GM23338 (cell line): ENCODE data around the gene APOL6. TPM values are rescaled to one million over a fixed set of nuclear protein-coding genes. Genes with fewer than 3 reads are reported as not detected.

Source experiments
- ATAC-seq: fragments of 200-7000 bp; cut with Tn5 transposase; 3 replicates; pipeline ENCODE4 v1.9.1; 2020
- DNase-seq: peaks from one replicate; pipeline ENCODE4 v3.0.0-alpha.2; 2015; ENCODE audit warnings: low spot score
- H2AFZ ChIP-seq: fragments of 200-600 bp; sonication (generic); 2 replicates; pipeline ENCODE4 v1.8.0; 2016; ENCODE audit warnings: antibody characterized with exemption, mild to moderate bottlenecking, moderate library complexity
- H3F3A ChIP-seq: fragments of 200-600 bp; sonication (generic); replicated peaks from 2 replicates; pipeline ENCODE4 v1.8.0; 2017; ENCODE audit warnings: antibody characterized with exemption, mixed run types, low read depth
- H3K27ac ChIP-seq: fragments of 200-600 bp; sonication (generic); 2 replicates; pipeline ENCODE4 v1.6.1; 2016; ENCODE audit warnings: low read depth
- H3K27me3 ChIP-seq: fragments of 200-600 bp; sonication (generic); 2 replicates; pipeline ENCODE4 v1.8.0; 2016; ENCODE audit warnings: mild to moderate bottlenecking, mixed run types, moderate library complexity; ENCODE audit not compliant: insufficient read depth
- H3K36me3 ChIP-seq: fragments of 200-600 bp; sonication (generic); 2 replicates; pipeline ENCODE4 v1.8.0; 2016; ENCODE audit warnings: mild to moderate bottlenecking; ENCODE audit not compliant: insufficient read depth
- H3K4me1 ChIP-seq: fragments of 200-600 bp; sonication (generic); 2 replicates; pipeline ENCODE4 v1.8.0; 2016; ENCODE audit warnings: mild to moderate bottlenecking, moderate library complexity; ENCODE audit not compliant: insufficient read depth
- H3K4me2 ChIP-seq: fragments of 200-600 bp; sonication (generic); 2 replicates; pipeline ENCODE4 v1.7.1; 2017; ENCODE audit warnings: mixed run types
- H3K4me3 ChIP-seq: fragments of 200-600 bp; sonication (generic); 2 replicates; pipeline ENCODE4 v1.6.1; 2016; ENCODE audit warnings: mixed run types
- H3K79me2 ChIP-seq: fragments of 200-600 bp; sonication (generic); replicated peaks from 2 replicates; pipeline ENCODE4 v1.8.0; 2017; ENCODE audit warnings: mild to moderate bottlenecking; ENCODE audit not compliant: insufficient read depth
- H3K9me2 ChIP-seq: fragments of 200-600 bp; sonication (generic); 2 replicates; pipeline ENCODE4 v1.8.0; 2017; ENCODE audit not compliant: insufficient read depth
- H4K20me1 ChIP-seq: fragments of 200-600 bp; sonication (generic); replicated peaks from 2 replicates; pipeline ENCODE4 v1.8.0; 2017; ENCODE audit warnings: mild to moderate bottlenecking; ENCODE audit not compliant: insufficient read depth
- H3K27ac Mint-ChIP-seq: 2 replicates; pipeline ENCODE4 v1.8.0; 2020; ENCODE audit warnings: inconsistent platforms, mild to moderate bottlenecking, moderate library complexity, mixed read lengths
- H3K27me3 Mint-ChIP-seq: 3 replicates; pipeline ENCODE4 v1.8.0; 2022; ENCODE audit warnings: low read depth, mild to moderate bottlenecking, moderate library complexity, mixed read lengths, inconsistent platforms; ENCODE audit not compliant: insufficient read depth, poor library complexity
- H3K36me3 Mint-ChIP-seq: 3 replicates; pipeline ENCODE4 v1.8.0; 2021; ENCODE audit warnings: low read depth, mild to moderate bottlenecking, inconsistent platforms, moderate library complexity, mixed read lengths
- H3K4me1 Mint-ChIP-seq: 3 replicates; pipeline ENCODE4 v1.8.0; 2020; ENCODE audit warnings: mild to moderate bottlenecking, inconsistent platforms, mixed read lengths
- H3K4me3 Mint-ChIP-seq: 3 replicates; pipeline ENCODE4 v1.8.0; 2021; ENCODE audit warnings: moderate library complexity, mild to moderate bottlenecking, inconsistent platforms, mixed read lengths
- H3K9me3 Mint-ChIP-seq: 3 replicates; pipeline ENCODE4 v1.8.0; 2020; ENCODE audit warnings: moderate library complexity, mild to moderate bottlenecking, inconsistent platforms, mixed read lengths
- CREB1 ChIP-seq: fragments of 250-450 bp; sonication (Bioruptor Pico); IDR thresholded peaks from 2 replicates; pipeline ENCODE4 v1.5.0; 2020; ENCODE audit warnings: low read depth, mild to moderate bottlenecking, moderate library complexity
- CTCF ChIP-seq, 2 experiments: fragments of 200-600 bp in 1 of 2; sonication (generic) in 1 of 2; conservative IDR thresholded peaks; 2 replicates each; pipeline versions ENCODE4 v1.5.1 to v1.6.1; 2016 to 2017; ENCODE audit warnings: antibody characterized with exemption in 2 of 2, low read depth in 2 of 2, mild to moderate bottlenecking in 2 of 2, moderate library complexity in 1 of 2
- ETS1 ChIP-seq: IDR thresholded peaks from 2 replicates; pipeline ENCODE4 v1.6.1; 2016; ENCODE audit warnings: antibody characterized with exemption
- EZH2 ChIP-seq: fragments of 200-600 bp; sonication (generic); IDR thresholded peaks from one replicate; pipeline ENCODE4 v1.8.0; 2017; ENCODE audit warnings: antibody characterized with exemption, mild to moderate bottlenecking, low read depth; ENCODE audit not compliant: unreplicated experiment
- JUNB ChIP-seq: IDR thresholded peaks from one replicate; pipeline ENCODE4 v1.6.1; 2016; ENCODE audit warnings: antibody characterized with exemption; ENCODE audit not compliant: unreplicated experiment
- NANOG ChIP-seq: IDR thresholded peaks from 2 replicates; pipeline ENCODE4 v1.6.1; 2016; ENCODE audit warnings: antibody characterized with exemption, borderline replicate concordance
- POLR2AphosphoS5 ChIP-seq: IDR thresholded peaks from 2 replicates; pipeline ENCODE4 v1.6.1; 2016; ENCODE audit warnings: antibody characterized with exemption, low read depth
- ZNF114 ChIP-seq: fragments of 250-450 bp; sonication (Bioruptor Pico); IDR thresholded peaks from 2 replicates; pipeline ENCODE4 v1.5.0; 2020; ENCODE audit warnings: mild to moderate bottlenecking, moderate library complexity
- ZNF331 ChIP-seq: fragments of 250-450 bp; sonication (Bioruptor Pico); IDR thresholded peaks from 2 replicates; pipeline ENCODE4 v1.5.0; 2020; ENCODE audit warnings: low read depth, mild to moderate bottlenecking, moderate library complexity
- ZNF462 ChIP-seq: fragments of 250-450 bp; sonication (Bioruptor Pico); IDR thresholded peaks from 2 replicates; pipeline ENCODE4 v1.5.0; 2020; ENCODE audit warnings: mild to moderate bottlenecking, moderate library complexity
- polyA plus RNA-seq: library from polyadenylated mRNA; unstranded; fragments of >200 nt; fragmentation: Nextera tagmentation; extraction: Ambion mirVana; gene quantifications from 2 replicates; pipeline ENCODE4 v1.2.1, GENCODE V29; 2016
- total RNA-seq: library from RNA; depleted of rRNA; stranded (reverse); fragments of >200 nt; shearing (Covaris generic); gene quantifications from 2 replicates; pipeline ENCODE4 v1.2.3, GENCODE V29; 2014

APOL6 gene
- total and polyA plus RNA-seq, 2 experiments from 2014 or later, result 0.10 to 0.14 TPM

GRCh38 chr22:35684732-35685131 is 36.5 kb downstream of the APOL6 start:
- peaks cover 10% of the 10 kb centered on the region for H3K36me3 Mint-ChIP-seq
- H3K4me1 Mint-ChIP-seq, result no peaks in the 10 kb centered on the region
- Histone ChIP-seq H3K4me2 (no peak overlapping the region), H3K4me1 (no peaks in the 10 kb centered on the region), H3K36me3 (peaks cover 6% of the 10 kb centered on the region; the same call in 1 of the 2 replicates), H3K27ac (no peak overlapping the region), H3K9me2 (no peaks in the 10 kb centered on the region), H2AFZ (no peak overlapping the region), H3K79me2 (no peaks in the 10 kb centered on the region), H3K4me3 (no peak overlapping the region), H4K20me1 (no peaks in the 10 kb centered on the region), H3K27me3 (no peaks in the 10 kb centered on the region), H3F3A (no peaks in the 10 kb centered on the region)
- H3K27ac Mint-ChIP-seq, result no peak overlapping the region
- peaks cover 19% of the 10 kb centered on the region for H3K9me3 Mint-ChIP-seq
- TF ChIP-seq ZNF462 (CRISPR knock-in tag), result no peak
- no peak for TF ChIP-seq ZNF114 (CRISPR knock-in tag)
- TF ChIP-seq JUNB, result no peak
- TF ChIP-seq EZH2, result no peak
- ATAC-seq (no peak), DNase-seq (no peak)
- peaks cover 3% of the 10 kb centered on the region for H3K27me3 Mint-ChIP-seq
- no peak overlapping the region for H3K4me3 Mint-ChIP-seq

- Mint-ChIP-seq H3K4me3 (no peak overlapping the region), H3K27me3 (peaks cover 3% of the 10 kb centered on the region), H3K27ac (no peak overlapping the region), H3K36me3 (peaks cover 10% of the 10 kb centered on the region), H3K4me1 (no peaks in the 10 kb centered on the region), H3K9me3 (peaks cover 17% of the 10 kb centered on the region)
- H4K20me1 ChIP-seq, result no peaks in the 10 kb centered on the region
- no peak overlapping the region for H3K4me3 ChIP-seq
- ATAC-seq, result no peak
- H3K4me1 ChIP-seq, result no peaks in the 10 kb centered on the region
- H3K9me2 ChIP-seq, result no peaks in the 10 kb centered on the region
- H3F3A ChIP-seq, result no peaks in the 10 kb centered on the region
- no peaks in the 10 kb centered on the region for H3K27me3 ChIP-seq
- H3K79me2 ChIP-seq, result no peaks in the 10 kb centered on the region
- H2AFZ ChIP-seq, result peak overlapping the region; percentile 43; the same call in 1 of the 2 replicates
- H3K4me2 ChIP-seq, result no peak overlapping the region
- H3K27ac ChIP-seq, result no peak overlapping the region
- peaks cover 6% of the 10 kb centered on the region; the same call in 1 of the 2 replicates for H3K36me3 ChIP-seq
- DNase-seq, result no peak
- TF ChIP-seq POLR2AphosphoS5, result no peak
- no peak for TF ChIP-seq ZNF331 (CRISPR knock-in tag)
- TF ChIP-seq EZH2, result no peak
- TF ChIP-seq NANOG, result no peak
- TF ChIP-seq JUNB, result no peak
- TF ChIP-seq CTCF (conservative IDR thresholded peaks at IDR 0.05; ENCODE audit: low read depth in 2 of 2), result no peak
- no peak for TF ChIP-seq ETS1
- no peak for TF ChIP-seq CREB1 (CRISPR knock-in tag)
Observed at GRCh38 chr22:35685731-35686130, 37.5 kb downstream of the APOL6 start.
